Measurements from ENCODE around the gene PAPSS2.

Gene PAPSS2

GRCh38 chr10:87678302-87678701, 18.6 kb downstream of the PAPSS2 start:
- TF ChIP-seq CTCF (IDR thresholded peaks at IDR 0.05; ENCODE audit: insufficient read depth, low read length, poor library complexity, severe bottlenecking) = no peak
- Histone ChIP-seq H2AFZ (ENCODE audit: low read depth, low read length, severe bottlenecking) (no peak overlapping the region), H3K4me2 (ENCODE audit: low read depth, low read length, poor library complexity, severe bottlenecking) (no peak overlapping the region), H3K9me2 (replicated peaks; ENCODE audit: insufficient read depth, low read length) (no peaks in the 10 kb centered on the region), H3K27ac (ENCODE audit: low read depth, low read length) (no peak overlapping the region), H4K20me1 (ENCODE audit: low read depth, low read length) (no peaks in the 10 kb centered on the region), H3K4me3 (ENCODE audit: insufficient read depth, low read length, poor library complexity, severe bottlenecking) (no peak overlapping the region), H3K9ac (ENCODE audit: low read length) (no peak overlapping the region), H3K36me3 (ENCODE audit: low read length) (no peaks in the 10 kb centered on the region), H3F3A (ENCODE audit: insufficient read depth) (no peaks in the 10 kb centered on the region), H3K27me3 (ENCODE audit: low read length) (no peaks in the 10 kb centered on the region), H3K9me3 (ENCODE audit: insufficient read depth, low read length) (no peaks in the 10 kb centered on the region), H3K79me2 (ENCODE audit: insufficient read depth, low read length) (no peaks in the 10 kb centered on the region)

- H3K27ac ChIP-seq (ENCODE audit: low read depth, low read length) = no peak overlapping the region
- H3K4me3 ChIP-seq (ENCODE audit: insufficient read depth, low read length, poor library complexity, severe bottlenecking) = no peak overlapping the region
- H3F3A ChIP-seq (ENCODE audit: insufficient read depth) = no peaks in the 10 kb centered on the region
- no peaks in the 10 kb centered on the region for H3K27me3 ChIP-seq (ENCODE audit: low read length)
- no peaks in the 10 kb centered on the region for H3K9me3 ChIP-seq (ENCODE audit: insufficient read depth, low read length)
- TF ChIP-seq EZH2phosphoT487 (conservative IDR thresholded peaks at IDR 0.05; ENCODE audit: low read length) (no peak), CTCF (IDR thresholded peaks at IDR 0.05; ENCODE audit: insufficient read depth, low read length, poor library complexity, severe bottlenecking) (no peak)
- H3K79me2 ChIP-seq (ENCODE audit: insufficient read depth, low read length) = no peaks in the 10 kb centered on the region
- no peak overlapping the region for H3K4me2 ChIP-seq (ENCODE audit: low read depth, low read length, poor library complexity, severe bottlenecking)
- H3K36me3 ChIP-seq (ENCODE audit: low read length) = no peaks in the 10 kb centered on the region
- H2AFZ ChIP-seq (ENCODE audit: low read depth, low read length, severe bottlenecking) = no peak overlapping the region
- no peak overlapping the region for H3K9ac ChIP-seq (ENCODE audit: low read length)
- H3K9me2 ChIP-seq (replicated peaks; ENCODE audit: insufficient read depth, low read length) = no peaks in the 10 kb centered on the region
- no peaks in the 10 kb centered on the region for H4K20me1 ChIP-seq (ENCODE audit: low read depth, low read length)
Measured at GRCh38 chr10:87683356-87683755, 23.7 kb downstream of the PAPSS2 start.

- Histone ChIP-seq H3K27ac (ENCODE audit: low read depth, low read length) (no peak overlapping the region), H4K20me1 (ENCODE audit: low read depth, low read length) (no peaks in the 10 kb centered on the region), H3K9me3 (ENCODE audit: insufficient read depth, low read length) (no peaks in the 10 kb centered on the region), H3K9me2 (replicated peaks; ENCODE audit: insufficient read depth, low read length) (no peaks in the 10 kb centered on the region), H3K36me3 (ENCODE audit: low read length) (no peaks in the 10 kb centered on the region), H3F3A (ENCODE audit: insufficient read depth) (no peaks in the 10 kb centered on the region), H3K4me2 (ENCODE audit: low read depth, low read length, poor library complexity, severe bottlenecking) (no peak overlapping the region), H3K9ac (ENCODE audit: low read length) (no peak overlapping the region), H3K27me3 (ENCODE audit: low read length) (no peaks in the 10 kb centered on the region), H3K79me2 (ENCODE audit: insufficient read depth, low read length) (no peaks in the 10 kb centered on the region), H3K4me3 (ENCODE audit: insufficient read depth, low read length, poor library complexity, severe bottlenecking) (no peak overlapping the region), H2AFZ (ENCODE audit: low read depth, low read length, severe bottlenecking) (no peak overlapping the region)
- no peak for TF ChIP-seq CTCF (IDR thresholded peaks at IDR 0.05; ENCODE audit: insufficient read depth, low read length, poor library complexity, severe bottlenecking)
- TF ChIP-seq EZH2phosphoT487 (conservative IDR thresholded peaks at IDR 0.05; ENCODE audit: low read length) = no peak
Measured at GRCh38 chr10:87684001-87684638, 24.4 kb downstream of the PAPSS2 start.

Data from SU-DHL-6 (cell line).